Measurements from ENCODE around the gene HYCC2. TPM values are rescaled to one million over a fixed set of nuclear protein-coding genes. Genes with fewer than 3 reads are reported as not detected.
"Not testable (repeated sequence)": the region's sequence is repeated elsewhere in the genome, so short reads cannot be mapped to it uniquely, and the experiment has no call there.

Gene HYCC2
- total and polyA plus RNA-seq, 2 donors: 3.5 to 42.8 TPM

DNA sequence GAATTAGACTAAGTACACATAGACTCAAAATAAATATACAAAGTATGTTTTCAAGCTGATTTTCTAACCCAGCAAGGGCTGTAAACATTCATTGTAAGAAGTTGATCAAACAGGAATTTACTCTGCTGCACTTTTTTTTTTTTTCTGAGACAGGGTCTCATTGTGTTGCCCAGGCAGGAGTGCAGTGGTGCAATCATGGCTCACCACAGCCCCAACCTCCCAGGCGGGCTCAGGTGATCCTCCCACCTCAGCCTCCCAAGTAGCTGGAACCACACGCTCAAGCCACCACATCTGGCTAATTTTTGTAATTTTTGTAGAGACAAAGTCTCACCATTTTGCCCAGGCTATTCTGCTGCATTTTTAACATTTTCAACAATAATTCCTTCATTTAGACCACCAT lies 36.2 kb upstream of the HYCC2 start:
- Histone ChIP-seq H3K4me1 (ENCODE audit: insufficient read depth) (no peaks in the 10 kb centered on the region), H3K4me3 (ENCODE audit: low read depth, low read length) (no peak overlapping the region), H3K36me3 (ENCODE audit: insufficient read depth) (no peaks in the 10 kb centered on the region), H3K27ac (ENCODE audit: low read depth) (no peak overlapping the region)
- DNase-seq (ENCODE audit: extremely low spot score): no peak
- WGBS: 96% methylated on average over 2 of the region's 2 CpGs

GRCh38 chr2:201105759-201106158 lies 34.3 kb upstream of the HYCC2 start:
- H3K4me1 ChIP-seq (ENCODE audit: insufficient read depth): no peaks in the 10 kb centered on the region
- no peaks in the 10 kb centered on the region for H3K36me3 ChIP-seq (ENCODE audit: insufficient read depth)
- no peak overlapping the region for H3K4me3 ChIP-seq (ENCODE audit: low read depth, low read length)
- no peak overlapping the region for H3K27ac ChIP-seq (ENCODE audit: low read depth)
- WGBS: 97% methylated on average over 1 of the region's 1 CpG
- no peak for DNase-seq (ENCODE audit: extremely low spot score)

DNA sequence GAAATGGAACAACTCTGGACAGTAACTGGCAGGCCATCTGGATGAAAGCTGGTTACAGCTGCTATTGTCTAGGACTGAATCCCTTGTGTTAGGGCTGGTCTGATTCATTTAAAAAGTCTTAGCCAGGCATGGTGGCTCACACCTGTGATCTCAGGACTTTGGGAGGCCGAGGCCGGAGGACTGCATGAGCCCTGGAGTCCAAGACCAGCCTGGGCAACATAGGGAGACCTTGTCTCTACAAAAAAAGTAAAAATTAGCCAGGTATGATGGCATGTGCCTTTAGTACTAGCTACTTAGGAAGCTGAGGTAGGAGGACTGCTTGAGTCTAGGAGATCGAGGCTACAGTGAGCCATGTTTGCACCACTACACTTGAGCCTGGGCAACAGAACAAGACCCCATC lies 29.0 kb upstream of the HYCC2 start:
- H3K27ac ChIP-seq (ENCODE audit: low read depth): no peak overlapping the region
- WGBS: 94% methylated on average over 3 of the region's 3 CpGs
- H3K4me3 ChIP-seq (ENCODE audit: low read depth, low read length): no peak overlapping the region
- no peaks in the 10 kb centered on the region for H3K36me3 ChIP-seq (ENCODE audit: insufficient read depth)
- no peaks in the 10 kb centered on the region for H3K4me1 ChIP-seq (ENCODE audit: insufficient read depth)
- DNase-seq (ENCODE audit: extremely low spot score): no peak

GRCh38 chr2:201093573-201093972 lies 22.1 kb upstream of the HYCC2 start:
- no peak for DNase-seq (ENCODE audit: extremely low spot score)
- 97% methylated on average over 5 of the region's 5 CpGs for WGBS
- Histone ChIP-seq H3K4me3 (ENCODE audit: low read depth, low read length) (no peak overlapping the region), H3K27ac (ENCODE audit: low read depth) (no peak overlapping the region), H3K4me1 (ENCODE audit: insufficient read depth) (no peaks in the 10 kb centered on the region), H3K36me3 (ENCODE audit: insufficient read depth) (peaks cover 2% of the 10 kb centered on the region)

DNA sequence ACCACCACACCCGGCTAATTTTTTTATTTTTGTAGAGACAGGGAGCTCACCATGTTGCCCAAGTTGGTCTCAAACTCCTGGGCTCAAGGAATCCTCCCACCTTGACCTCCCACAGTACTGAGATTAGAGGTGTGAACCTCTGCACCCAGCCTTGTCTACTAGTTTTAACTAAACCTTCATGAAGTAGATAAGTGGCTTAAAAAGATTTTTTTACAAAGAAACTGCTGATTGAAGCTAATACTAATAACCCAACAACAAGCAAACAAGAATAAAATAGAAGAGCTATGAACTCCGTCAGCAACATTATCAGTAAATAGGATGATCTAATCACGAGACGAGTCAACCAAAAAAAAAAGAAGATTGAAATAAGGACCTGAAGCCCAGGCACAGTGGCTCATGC lies 19.1 kb upstream of the HYCC2 start:
- DNase-seq (ENCODE audit: extremely low spot score): no peak
- H3K27ac ChIP-seq (ENCODE audit: low read depth): no peak overlapping the region
- H3K36me3 ChIP-seq (ENCODE audit: insufficient read depth): peaks cover 5% of the 10 kb centered on the region
- H3K4me3 ChIP-seq (ENCODE audit: low read depth, low read length): no peak overlapping the region
- 87% methylated on average over 4 of the region's 4 CpGs for WGBS
- no peaks in the 10 kb centered on the region for H3K4me1 ChIP-seq (ENCODE audit: insufficient read depth)

DNA sequence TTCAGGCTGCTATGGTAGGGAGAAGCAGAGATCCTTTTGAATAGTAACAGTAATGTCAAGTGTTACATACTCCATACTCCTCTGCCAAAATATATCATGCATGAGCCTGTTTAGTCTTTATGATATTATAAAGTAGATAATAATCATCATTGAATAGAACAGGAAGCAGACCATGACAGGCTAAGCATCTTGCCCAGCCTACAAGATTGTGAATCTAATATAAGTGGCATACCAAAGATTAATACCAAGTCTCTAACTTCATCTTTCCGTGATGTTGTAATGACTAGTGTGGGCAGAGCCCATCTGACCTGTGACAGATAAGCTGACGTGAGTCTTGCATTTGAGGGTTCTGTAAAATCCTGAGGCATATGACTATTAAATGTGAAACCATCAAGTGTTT lies 13.4 kb upstream of the HYCC2 start:
- WGBS: 81% methylated on average over 2 of the region's 2 CpGs
- peaks cover 5% of the 10 kb centered on the region for H3K36me3 ChIP-seq (ENCODE audit: insufficient read depth)
- no peak overlapping the region for H3K27ac ChIP-seq (ENCODE audit: low read depth)
- no peaks in the 10 kb centered on the region for H3K4me1 ChIP-seq (ENCODE audit: insufficient read depth)
- no peak overlapping the region for H3K4me3 ChIP-seq (ENCODE audit: low read depth, low read length)
- no peak for DNase-seq (ENCODE audit: extremely low spot score)

DNA sequence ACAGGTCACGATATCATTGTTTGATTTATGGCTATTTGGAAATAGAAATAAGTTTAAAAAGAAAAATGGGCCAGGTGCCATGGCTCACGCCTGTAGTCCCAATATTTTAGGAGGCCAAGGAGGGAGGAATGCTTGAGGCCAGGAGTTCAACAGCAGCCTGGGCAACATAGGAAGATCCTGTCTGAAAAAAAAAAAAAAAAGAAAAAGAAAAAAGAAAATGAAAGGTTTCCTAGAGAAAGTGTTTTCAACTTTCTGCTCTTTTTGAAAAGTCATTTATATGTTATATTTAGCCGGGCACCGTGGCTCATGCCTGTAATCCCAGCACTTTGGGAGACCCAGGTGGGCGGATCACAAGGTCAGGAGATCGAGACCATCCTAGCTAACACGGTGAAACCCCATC lies 3.5 kb upstream of the HYCC2 start:
- no peak for DNase-seq (ENCODE audit: extremely low spot score)
- WGBS: 81% methylated on average over 7 of the region's 7 CpGs
- Histone ChIP-seq H3K4me1 (ENCODE audit: insufficient read depth) (no peaks in the 10 kb centered on the region), H3K4me3 (ENCODE audit: low read depth, low read length) (no peak overlapping the region), H3K36me3 (ENCODE audit: insufficient read depth) (peaks cover 2% of the 10 kb centered on the region), H3K27ac (ENCODE audit: low read depth) (no peak overlapping the region)

DNA sequence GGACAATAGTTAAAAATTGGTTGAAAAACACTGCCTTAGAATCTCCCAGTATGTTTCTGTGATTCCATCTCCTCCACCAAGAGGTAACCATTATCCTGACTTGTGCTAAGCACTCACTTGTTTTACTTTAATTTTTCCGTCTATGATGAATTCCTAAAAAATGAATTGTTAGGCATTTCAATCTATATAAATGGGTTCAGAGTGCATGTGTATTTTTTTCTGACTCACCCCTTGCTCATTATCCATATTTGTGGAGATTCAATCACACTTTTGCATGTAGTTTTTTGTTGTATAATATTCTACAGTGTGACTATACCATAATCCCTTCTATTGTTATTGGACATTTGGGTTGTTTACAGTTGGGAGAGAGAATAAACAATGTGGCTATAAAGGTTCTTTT lies 1.6 kb upstream of the HYCC2 start:
- Histone ChIP-seq H3K4me3 (ENCODE audit: low read depth, low read length) (no peak overlapping the region), H3K27ac (ENCODE audit: low read depth) (no peak overlapping the region), H3K36me3 (ENCODE audit: insufficient read depth) (no peaks in the 10 kb centered on the region), H3K4me1 (ENCODE audit: insufficient read depth) (no peaks in the 10 kb centered on the region)
- no peak for DNase-seq (ENCODE audit: extremely low spot score)
- WGBS: 83% methylated on average over 1 of the region's 1 CpG

DNA sequence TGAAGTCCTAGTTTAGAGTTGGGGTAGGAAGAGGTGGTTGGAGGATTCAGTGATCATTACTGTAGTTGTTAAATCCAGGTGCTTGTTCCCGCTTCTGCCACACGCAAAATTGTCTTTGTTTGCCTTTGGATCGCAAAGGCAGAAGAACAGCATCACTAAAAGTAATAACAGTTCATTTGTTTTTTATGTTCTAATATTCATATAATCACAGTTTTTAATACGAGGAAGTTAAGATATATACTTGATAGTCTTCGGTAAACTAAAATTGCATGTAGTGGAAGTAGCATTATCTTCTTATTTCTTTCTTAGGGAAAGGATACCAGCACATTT lies 695 bp upstream of the HYCC2 start:
- DNase-seq (ENCODE audit: extremely low spot score): no peak
- Histone ChIP-seq H3K4me1 (ENCODE audit: insufficient read depth) (no peaks in the 10 kb centered on the region), H3K4me3 (ENCODE audit: low read depth, low read length) (peak overlapping the region; percentile 72), H3K27ac (ENCODE audit: low read depth) (no peak overlapping the region), H3K36me3 (ENCODE audit: insufficient read depth) (no peaks in the 10 kb centered on the region)
- WGBS: under 1% methylated on average over 5 of the region's 5 CpGs

DNA sequence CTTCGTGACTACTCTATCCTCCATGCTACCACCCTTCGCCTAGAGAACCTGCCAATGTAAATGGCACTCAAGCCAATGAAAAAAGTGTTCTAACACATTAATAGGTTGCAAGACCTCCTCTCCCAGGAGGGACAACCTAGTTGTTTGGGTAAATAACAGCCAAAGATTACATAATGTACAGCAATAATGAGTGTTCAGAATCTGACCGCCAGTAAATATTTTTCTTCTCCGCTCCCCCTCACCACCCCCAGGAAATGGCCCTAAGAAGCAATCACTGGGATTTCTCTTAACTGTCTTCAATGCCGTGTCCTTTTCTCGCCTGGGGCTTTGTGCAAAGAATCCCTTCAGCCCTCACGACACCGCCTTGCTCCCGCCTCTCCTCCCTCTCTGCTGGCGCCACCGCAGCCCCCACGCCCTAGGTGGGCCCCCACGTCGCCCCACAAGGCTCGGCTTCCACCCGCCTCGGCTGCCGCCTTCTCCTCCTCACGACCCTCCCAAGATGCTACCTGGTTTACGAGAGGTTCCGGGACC lies 458 bp downstream of the HYCC2 start:
- WGBS: 1% methylated on average over 21 of the region's 21 CpGs
- Histone ChIP-seq H3K4me3 (ENCODE audit: low read depth, low read length) (peak overlapping the region; percentile 72), H3K36me3 (ENCODE audit: insufficient read depth) (no peaks in the 10 kb centered on the region), H3K27ac (ENCODE audit: low read depth) (peak overlapping the region; percentile 48), H3K4me1 (ENCODE audit: insufficient read depth) (no peaks in the 10 kb centered on the region)
- no peak for DNase-seq (ENCODE audit: extremely low spot score)

GRCh38 chr2:201064797-201065329 lies 6.6 kb downstream of the HYCC2 start:
- no peak for DNase-seq (ENCODE audit: extremely low spot score)
- Histone ChIP-seq H3K4me3 (ENCODE audit: low read depth, low read length) (no peak overlapping the region), H3K27ac (ENCODE audit: low read depth) (no peak overlapping the region), H3K36me3 (ENCODE audit: insufficient read depth) (peaks cover 2% of the 10 kb centered on the region), H3K4me1 (ENCODE audit: insufficient read depth) (no peaks in the 10 kb centered on the region)
- WGBS: 71% methylated on average over 2 of the region's 2 CpGs

DNA sequence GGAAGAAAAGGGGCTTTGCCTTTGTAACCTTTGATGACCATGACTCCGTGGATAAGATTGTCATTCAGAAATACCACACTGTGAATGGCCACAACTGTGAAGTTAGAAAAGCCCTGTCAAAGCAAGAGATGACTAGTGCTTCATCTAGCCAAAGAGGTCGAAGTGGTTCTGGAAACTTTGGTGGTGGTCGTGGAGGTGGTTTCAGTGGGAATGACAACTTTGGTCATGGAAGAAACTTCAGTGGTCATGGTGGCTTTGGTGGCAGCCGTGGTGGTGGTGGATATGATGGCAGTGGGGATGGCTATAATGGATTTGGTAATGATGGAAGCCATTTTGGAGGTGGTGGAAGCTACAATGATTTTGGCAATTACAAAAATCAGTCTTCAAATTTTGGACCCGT lies 8.0 kb downstream of the HYCC2 start:
- WGBS: 95% methylated on average over 5 of the region's 5 CpGs
- not testable (repeated sequence) for H3K4me1 ChIP-seq (ENCODE audit: insufficient read depth); DNase-seq (ENCODE audit: extremely low spot score); H3K4me3 ChIP-seq (ENCODE audit: low read depth, low read length); H3K27ac ChIP-seq (ENCODE audit: low read depth); H3K36me3 ChIP-seq (ENCODE audit: insufficient read depth)

- WGBS: 92% methylated on average over 10 of the region's 10 CpGs
Measured at GRCh38 chr2:201059961-201060755, 11.3 kb downstream of the HYCC2 start.

DNA sequence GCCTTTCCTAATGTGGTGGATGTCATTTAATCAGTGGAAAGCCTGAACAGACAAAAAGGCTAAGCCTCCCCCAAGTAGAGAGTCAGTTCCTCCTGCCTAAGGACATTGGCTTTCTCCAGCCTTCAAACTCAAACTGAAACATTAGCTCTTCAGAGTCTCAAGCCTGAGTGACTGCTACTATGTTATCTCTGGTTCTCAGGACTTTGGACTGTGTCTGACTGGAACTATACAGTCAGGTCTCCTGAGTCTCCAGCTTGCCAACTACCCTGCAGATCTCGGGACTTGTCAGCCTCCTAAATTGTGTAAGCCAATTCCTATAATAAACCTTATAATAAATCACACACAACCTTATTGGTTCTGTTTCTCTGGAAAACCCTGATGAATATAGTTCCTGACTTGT lies 12.6 kb downstream of the HYCC2 start:
- H3K36me3 ChIP-seq (ENCODE audit: insufficient read depth): peaks cover 2% of the 10 kb centered on the region
- 86% methylated on average over 1 of the region's 1 CpG for WGBS

More at GRCh38 chr2:201059961-201060755, 11.3 kb downstream of the HYCC2 start:
- no peaks in the 10 kb centered on the region for H3K4me1 ChIP-seq (ENCODE audit: insufficient read depth)
- DNase-seq (ENCODE audit: extremely low spot score): no peak
- no peak overlapping the region for H3K4me3 ChIP-seq (ENCODE audit: low read depth, low read length)
- H3K27ac ChIP-seq (ENCODE audit: low read depth): no peak overlapping the region
- H3K36me3 ChIP-seq (ENCODE audit: insufficient read depth): peaks cover 2% of the 10 kb centered on the region

More for the DNA sequence above, 12.6 kb downstream of the HYCC2 start:
- no peak overlapping the region for H3K27ac ChIP-seq (ENCODE audit: low read depth)
- H3K4me3 ChIP-seq (ENCODE audit: low read depth, low read length): no peak overlapping the region
- no peak for DNase-seq (ENCODE audit: extremely low spot score)
- no peaks in the 10 kb centered on the region for H3K4me1 ChIP-seq (ENCODE audit: insufficient read depth)
